Measurements from ENCODE around the gene CEPT1.

DNA sequence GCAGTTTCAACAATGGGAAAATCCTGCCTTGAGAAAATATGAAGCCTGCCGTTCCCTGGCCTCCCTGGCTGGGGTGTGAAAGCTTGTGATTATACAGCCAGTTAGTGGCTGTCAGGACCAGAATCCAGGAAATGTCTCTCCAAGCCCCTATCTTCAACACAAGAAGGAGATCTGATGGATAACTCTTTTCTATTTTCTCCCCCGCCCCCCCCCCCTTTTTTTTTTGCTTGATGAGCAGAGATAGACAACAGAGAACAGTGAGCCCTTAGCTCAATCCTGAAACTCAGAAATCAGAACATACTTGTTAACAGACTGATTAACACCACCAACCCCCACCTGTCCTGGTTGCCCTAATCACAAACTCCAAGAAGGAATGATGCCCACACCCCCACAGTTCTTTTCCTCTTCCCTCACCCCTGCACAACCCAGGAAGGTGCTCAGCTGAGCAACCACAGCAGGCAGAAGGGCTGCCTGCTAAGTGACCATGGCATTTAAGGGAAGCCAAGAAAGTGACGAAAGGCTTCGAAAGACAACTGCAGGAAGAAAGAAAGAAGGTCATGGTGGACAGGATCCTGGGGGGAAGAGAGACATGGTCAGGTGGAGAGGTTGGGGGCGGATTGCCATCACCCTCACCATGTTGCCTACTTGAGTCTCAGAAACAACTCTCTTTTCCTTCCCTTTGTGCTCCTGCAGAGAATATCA, 72.8 kb downstream of the CEPT1 start:
- TF ChIP-seq, protein P1, sequence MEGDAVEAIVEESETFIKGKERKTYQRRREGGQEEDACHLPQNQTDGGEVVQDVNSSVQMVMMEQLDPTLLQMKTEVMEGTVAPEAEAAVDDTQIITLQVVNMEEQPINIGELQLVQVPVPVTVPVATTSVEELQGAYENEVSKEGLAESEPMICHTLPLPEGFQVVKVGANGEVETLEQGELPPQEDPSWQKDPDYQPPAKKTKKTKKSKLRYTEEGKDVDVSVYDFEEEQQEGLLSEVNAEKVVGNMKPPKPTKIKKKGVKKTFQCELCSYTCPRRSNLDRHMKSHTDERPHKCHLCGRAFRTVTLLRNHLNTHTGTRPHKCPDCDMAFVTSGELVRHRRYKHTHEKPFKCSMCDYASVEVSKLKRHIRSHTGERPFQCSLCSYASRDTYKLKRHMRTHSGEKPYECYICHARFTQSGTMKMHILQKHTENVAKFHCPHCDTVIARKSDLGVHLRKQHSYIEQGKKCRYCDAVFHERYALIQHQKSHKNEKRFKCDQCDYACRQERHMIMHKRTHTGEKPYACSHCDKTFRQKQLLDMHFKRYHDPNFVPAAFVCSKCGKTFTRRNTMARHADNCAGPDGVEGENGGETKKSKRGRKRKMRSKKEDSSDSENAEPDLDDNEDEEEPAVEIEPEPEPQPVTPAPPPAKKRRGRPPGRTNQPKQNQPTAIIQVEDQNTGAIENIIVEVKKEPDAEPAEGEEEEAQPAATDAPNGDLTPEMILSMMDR (IDR thresholded peaks at IDR 0.05; ENCODE audit: insufficient read depth, low read length, poor library complexity, severe bottlenecking), result no peak
- no peak for TF ChIP-seq EZH2phosphoT487 (conservative IDR thresholded peaks at IDR 0.05; ENCODE audit: low read length)
